ENCODE results near the gene AQP12B.

DNA sequence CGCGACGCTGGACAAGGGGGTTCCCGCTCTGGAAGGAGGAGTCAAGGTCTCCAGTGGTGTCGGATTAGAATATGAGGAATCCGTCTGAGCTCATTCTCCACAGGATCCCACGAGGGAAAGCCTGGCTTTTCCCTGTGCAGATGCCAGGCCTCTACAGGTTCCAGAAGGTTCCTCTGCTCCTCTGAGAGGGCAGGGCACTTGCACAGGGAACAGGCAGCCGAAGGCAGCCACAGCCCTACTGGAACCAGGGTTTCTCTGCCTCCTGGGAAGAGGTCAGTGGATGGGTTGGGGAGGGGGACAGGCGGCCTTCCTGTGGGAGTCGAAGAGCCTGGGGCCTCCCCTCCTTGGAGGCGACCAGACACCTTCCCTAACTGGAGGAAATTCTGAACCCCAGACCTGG is 7.3 kb upstream of the AQP12B start:
- TF ChIP-seq EZH2 (IDR thresholded peaks at IDR 0.05; ENCODE audit: low read depth, low read length, severe bottlenecking) = no peak
- TF ChIP-seq CTCF (IDR thresholded peaks at IDR 0.05; ENCODE audit: control extremely low read depth in 1 of 3, insufficient read depth in 1 of 3, low read depth in 1 of 3, low read length in 3 of 3) = no peak
- TF ChIP-seq POLR2AphosphoS5 (IDR thresholded peaks at IDR 0.05; ENCODE audit: low read depth, low read length) = no peak
- no peak for TF ChIP-seq SIRT6 (IDR thresholded peaks at IDR 0.05; ENCODE audit: low read length)
